Activated naive CD8-positive, alpha-beta T cell treated with anti-CD3 and anti-CD28 coated beads, Interleukin-2, amount 50 U/mL, for 16 hours (primary cell): ENCODE results near the gene SORCS2.

Experiments used
- DNase-seq: peaks from one replicate; pipeline ENCODE4 v3.0.0-alpha.2; 2020; ENCODE audit warnings: low read depth, low spot score

SORCS2 gene

GRCh38 chr4:7267829-7268228 lies 75.5 kb downstream of the SORCS2 start:
- DNase-seq, result no peak

- no peak for DNase-seq
Measured at GRCh38 chr4:7268941-7269340, 76.6 kb downstream of the SORCS2 start.

DNA sequence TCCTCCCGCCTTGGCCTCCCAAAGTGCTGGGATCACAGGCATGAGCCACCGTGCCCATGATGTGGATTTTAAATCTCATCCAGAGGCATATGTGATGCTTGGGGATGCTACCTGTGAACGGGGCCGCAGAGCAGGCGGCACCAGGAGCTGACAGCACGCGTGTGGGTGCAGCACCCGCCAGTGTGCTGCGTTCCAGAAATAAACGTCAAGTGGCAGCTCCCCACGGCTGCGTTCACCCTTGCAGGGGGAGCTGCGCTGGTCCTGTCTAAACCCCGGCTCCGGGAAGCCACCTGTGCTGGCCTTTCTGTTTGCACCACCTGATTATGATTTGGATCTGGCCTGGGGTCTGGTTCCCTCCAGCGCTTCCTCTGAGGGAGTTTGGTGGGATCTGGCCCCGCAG lies 77.8 kb downstream of the SORCS2 start:
- no peak for DNase-seq

GRCh38 chr4:7272404-7272803 lies 80.1 kb downstream of the SORCS2 start:
- DNase-seq, result no peak

GRCh38 chr4:7273738-7274297 lies 81.5 kb downstream of the SORCS2 start:
- DNase-seq, result no peak

- DNase-seq, result no peak
Measured at GRCh38 chr4:7275067-7275466, 82.7 kb downstream of the SORCS2 start.

GRCh38 chr4:7275490-7276154 lies 83.3 kb downstream of the SORCS2 start:
- DNase-seq, result no peak

DNA sequence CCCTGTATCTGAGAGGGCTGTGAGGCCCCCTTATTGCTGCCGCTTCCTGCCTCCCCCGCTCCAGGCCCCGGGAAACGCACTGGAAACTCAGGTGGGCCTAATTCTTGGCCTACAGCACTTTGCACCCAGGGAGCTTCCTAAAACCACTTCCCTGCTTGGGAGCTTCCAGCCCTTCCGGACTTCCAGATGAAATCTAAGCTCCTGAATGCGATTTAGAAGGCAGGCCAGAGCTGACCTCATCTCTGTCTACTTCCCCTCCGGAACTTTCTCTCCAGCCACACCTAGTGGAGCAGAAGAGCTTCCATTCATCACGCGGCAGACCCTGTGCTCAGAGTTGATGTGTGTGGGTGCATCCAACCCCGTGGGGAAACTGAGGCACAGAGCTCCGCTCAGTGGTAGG lies 84.2 kb downstream of the SORCS2 start:
- no peak for DNase-seq

DNA sequence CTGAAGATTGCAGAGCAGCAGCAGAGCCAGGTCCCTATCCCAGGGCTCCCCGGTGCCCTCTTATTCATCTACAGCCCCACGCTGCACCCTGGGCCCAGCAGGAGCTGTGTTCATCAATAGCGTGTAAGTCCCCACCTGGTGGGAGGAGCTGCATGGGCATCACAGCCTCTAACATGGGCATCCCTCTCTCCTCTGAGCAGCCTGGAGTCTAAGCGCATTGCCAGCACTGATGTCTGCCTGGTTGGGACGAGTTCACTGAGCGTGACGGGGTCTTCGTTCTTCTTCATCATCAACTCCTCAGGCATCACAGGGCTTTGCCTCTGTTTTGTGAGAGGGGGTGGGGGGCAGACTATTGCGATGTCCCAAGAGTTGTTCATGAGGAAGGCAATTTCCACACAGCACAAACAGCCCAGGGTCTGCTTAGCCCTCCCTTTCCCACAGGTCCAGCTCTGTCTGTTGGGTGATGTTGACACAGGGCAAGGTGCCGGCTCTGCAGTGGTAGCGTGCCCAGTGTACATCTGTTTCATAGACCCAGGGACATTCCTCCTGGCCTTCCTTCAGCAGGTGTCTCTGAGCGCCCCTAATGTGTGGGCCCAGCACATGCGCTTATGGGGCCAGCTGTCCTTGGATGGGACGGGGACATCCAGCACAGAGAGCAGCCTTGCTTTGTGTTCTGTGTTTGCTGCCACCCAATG lies 85.9 kb downstream of the SORCS2 start:
- no peak for DNase-seq

GRCh38 chr4:7278981-7279380 lies 86.6 kb downstream of the SORCS2 start:
- DNase-seq, result no peak

GRCh38 chr4:7279902-7280301 lies 87.6 kb downstream of the SORCS2 start:
- no peak for DNase-seq

- no peak for DNase-seq
Measured at GRCh38 chr4:7280926-7281690, 88.8 kb downstream of the SORCS2 start.

GRCh38 chr4:7281691-7282665 lies 89.6 kb downstream of the SORCS2 start:
- DNase-seq, result no peak

GRCh38 chr4:7282786-7283440 lies 90.6 kb downstream of the SORCS2 start:
- DNase-seq, result no peak

GRCh38 chr4:7285244-7286094 lies 93.1 kb downstream of the SORCS2 start:
- no peak for DNase-seq

DNA sequence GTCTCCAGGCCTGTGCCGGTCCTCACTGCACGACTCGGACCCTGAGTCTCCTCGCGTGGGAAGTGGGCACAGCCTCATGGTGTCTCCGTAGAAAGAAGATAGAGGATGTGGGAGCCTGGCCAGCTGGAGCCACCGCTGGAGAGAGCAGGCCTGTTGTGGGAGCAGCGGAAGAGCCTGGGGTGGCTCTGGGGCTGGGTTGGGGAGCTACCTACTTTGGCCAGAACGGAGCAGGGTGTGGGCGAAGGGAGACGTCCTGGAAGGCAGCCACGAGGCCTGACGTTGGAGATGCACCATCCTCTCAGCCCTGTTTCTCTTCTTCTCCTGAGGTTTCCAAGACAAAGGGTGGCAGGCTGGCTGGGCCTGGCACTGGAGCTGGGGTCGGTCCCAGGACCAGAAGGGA lies 93.8 kb downstream of the SORCS2 start:
- DNase-seq, result no peak

DNA sequence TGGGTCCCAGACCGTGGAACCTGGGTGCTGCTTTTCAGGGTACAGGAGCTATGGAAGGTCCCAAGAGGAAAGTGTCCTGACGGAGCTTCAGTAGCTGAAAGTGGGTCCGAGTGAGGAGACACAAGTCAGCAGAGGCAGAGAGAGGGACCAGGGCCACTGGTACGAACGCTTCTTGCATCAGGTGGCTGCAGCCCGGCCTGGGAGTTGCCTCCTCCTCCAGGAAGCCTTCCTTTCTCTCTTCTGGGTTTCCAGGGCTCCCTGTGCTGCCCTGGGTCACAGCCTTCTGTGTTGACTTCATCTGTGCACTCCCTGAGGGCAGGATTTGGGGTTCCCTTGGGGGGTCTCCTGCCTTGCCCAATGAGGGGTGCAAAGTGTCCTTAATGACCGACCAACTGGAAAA lies 94.5 kb downstream of the SORCS2 start:
- no peak for DNase-seq

DNA sequence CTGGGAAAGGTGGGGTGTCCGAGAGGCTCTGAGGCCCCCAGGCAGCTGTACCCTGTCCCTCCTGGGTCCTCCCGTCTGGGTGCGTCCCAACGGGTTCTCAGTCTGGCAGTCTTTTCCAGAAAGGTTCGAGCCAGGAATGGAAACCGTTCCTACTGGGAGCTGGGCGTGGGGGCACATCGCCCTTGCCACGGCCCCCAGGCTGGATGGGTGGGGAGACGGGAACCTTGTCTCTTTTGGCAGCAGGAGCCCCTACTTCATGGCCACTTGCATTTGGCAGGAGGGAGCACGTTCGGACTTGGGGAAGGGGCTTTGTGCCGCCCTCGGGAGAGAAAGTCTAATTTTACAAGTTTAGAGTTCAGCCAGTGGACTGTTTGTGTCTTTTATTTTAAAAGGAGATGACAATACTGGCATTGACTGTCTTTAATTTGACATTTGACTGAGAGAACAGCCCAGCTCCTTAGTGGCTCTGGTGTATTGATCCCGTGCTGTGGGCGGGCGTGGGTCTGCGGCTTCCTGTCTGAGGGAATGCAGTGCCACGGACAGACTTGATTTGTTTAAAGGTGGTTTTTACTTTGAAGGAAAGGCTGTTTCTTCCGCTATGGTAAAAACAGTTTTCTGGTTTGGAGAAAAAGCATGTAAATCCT lies 95.1 kb downstream of the SORCS2 start:
- no peak for DNase-seq

GRCh38 chr4:7287918-7288280 lies 95.6 kb downstream of the SORCS2 start:
- no peak for DNase-seq
